SJSA1 (cell line): Measurements from ENCODE around the gene CRYBA4. TPM values are rescaled to one million over a fixed set of nuclear protein-coding genes. Genes with fewer than 3 reads are reported as not detected.

Source experiments
- DNase-seq, 2 experiments: peaks; one replicate each; pipeline ENCODE4 v3.0.0-alpha.2; 2015 to 2020; ENCODE audit warnings: low spot score in 2 of 2, low read depth in 1 of 2
- H3K27ac ChIP-seq: fragments of 250-450 bp; sonication (Bioruptor Pico); 2 replicates; pipeline ENCODE4 v1.5.1; 2020; ENCODE audit warnings: mild to moderate bottlenecking, moderate library complexity
- H3K27me3 ChIP-seq: fragments of 250-450 bp; sonication (Bioruptor Pico); replicated peaks from 2 replicates; pipeline ENCODE4 v1.5.1; 2020; ENCODE audit warnings: mild to moderate bottlenecking, moderate library complexity
- H3K36me3 ChIP-seq: fragments of 250-450 bp; sonication (Bioruptor Pico); 2 replicates; pipeline ENCODE4 v1.5.1; 2020; ENCODE audit warnings: mild to moderate bottlenecking
- H3K4me1 ChIP-seq: fragments of 250-450 bp; sonication (Bioruptor Pico); replicated peaks from 2 replicates; pipeline ENCODE4 v1.6.1; 2021; ENCODE audit warnings: mild to moderate bottlenecking
- H3K4me3 ChIP-seq: fragments of 250-450 bp; sonication (Bioruptor Pico); 2 replicates; pipeline ENCODE4 v1.5.1; 2020; ENCODE audit warnings: mild to moderate bottlenecking
- H3K9me3 ChIP-seq: fragments of 250-450 bp; sonication (Bioruptor Pico); replicated peaks from 2 replicates; pipeline ENCODE4 v1.5.1; 2020; ENCODE audit warnings: mild to moderate bottlenecking
- total RNA-seq: library from RNA; depleted of rRNA; stranded (reverse); fragments of >200 nt; shearing (Covaris generic); gene quantifications from 2 replicates; pipeline ENCODE4 v1.2.3, GENCODE V29; 2014

The CRYBA4 gene
- total RNA-seq, 1 experiment from 2014 or later, result not detected

GRCh38 chr22:26587991-26588613 is 33.7 kb upstream of the CRYBA4 start:
- H3K4me3 ChIP-seq, result no peak overlapping the region
- peaks cover 22% of the 10 kb centered on the region for H3K4me1 ChIP-seq
- H3K27ac ChIP-seq, result no peak overlapping the region
- peaks cover 13% of the 10 kb centered on the region for H3K36me3 ChIP-seq
- no peaks in the 10 kb centered on the region for H3K27me3 ChIP-seq
- H3K9me3 ChIP-seq, result no peaks in the 10 kb centered on the region
- DNase-seq, result no peak

- peak overlapping the region; percentile 94 for H3K4me3 ChIP-seq
- H3K27me3 ChIP-seq, result no peaks in the 10 kb centered on the region
- H3K27ac ChIP-seq, result no peak overlapping the region; the same call in 1 of the 2 replicates
- DNase-seq, result no peak
- H3K9me3 ChIP-seq, result no peaks in the 10 kb centered on the region
- H3K4me1 ChIP-seq, result peaks cover 22% of the 10 kb centered on the region
- peaks cover 10% of the 10 kb centered on the region for H3K36me3 ChIP-seq
Observed at GRCh38 chr22:26588729-26589366, 32.9 kb upstream of the CRYBA4 start.

GRCh38 chr22:26589367-26589844 is 32.4 kb upstream of the CRYBA4 start:
- H3K4me3 ChIP-seq, result peak overlapping the region; percentile 94
- H3K36me3 ChIP-seq, result peaks cover 6% of the 10 kb centered on the region
- H3K9me3 ChIP-seq, result no peaks in the 10 kb centered on the region
- H3K27me3 ChIP-seq, result no peaks in the 10 kb centered on the region
- peaks cover 22% of the 10 kb centered on the region for H3K4me1 ChIP-seq
- DNase-seq, result peak; percentile 36 to 53
- H3K27ac ChIP-seq, result peak overlapping the region; percentile 54

GRCh38 chr22:26589845-26590736 is 31.7 kb upstream of the CRYBA4 start, which contains the start of gene TPST2:
Gene TPST2, minus strand, starts transcription at chr22:26590132. Its CDS starts 48,502 bp downstream, at chr22:26541630.
- Histone ChIP-seq H3K36me3 (peaks cover 6% of the 10 kb centered on the region), H3K27ac (peak within 1 kb of the TSS; percentile 54), H3K27me3 (no peaks in the 10 kb centered on the region), H3K9me3 (no peaks in the 10 kb centered on the region), H3K4me3 (peak within 1 kb of the TSS; percentile 94), H3K4me1 (peaks cover 17% of the 10 kb centered on the region)
- peak; percentile 63 to 70 for DNase-seq

- H3K27me3 ChIP-seq, result no peaks in the 10 kb centered on the region
- peaks cover 10% of the 10 kb centered on the region for H3K4me1 ChIP-seq
- no peak overlapping the region for H3K27ac ChIP-seq
- no peaks in the 10 kb centered on the region for H3K9me3 ChIP-seq
- H3K36me3 ChIP-seq, result peaks cover 6% of the 10 kb centered on the region
- no peak for DNase-seq
- H3K4me3 ChIP-seq, result no peak overlapping the region
Observed at GRCh38 chr22:26592421-26592891, 29.3 kb upstream of the CRYBA4 start.

- H3K4me1 ChIP-seq, result peaks cover 10% of the 10 kb centered on the region
- peaks cover 6% of the 10 kb centered on the region for H3K36me3 ChIP-seq
- H3K27me3 ChIP-seq, result no peaks in the 10 kb centered on the region
- no peak overlapping the region for H3K4me3 ChIP-seq
- H3K9me3 ChIP-seq, result no peaks in the 10 kb centered on the region
- DNase-seq, result no peak
- no peak overlapping the region for H3K27ac ChIP-seq
Observed at GRCh38 chr22:26593763-26594162, 28.0 kb upstream of the CRYBA4 start.

- Histone ChIP-seq H3K4me1 (no peaks in the 10 kb centered on the region), H3K27me3 (no peaks in the 10 kb centered on the region), H3K4me3 (no peak overlapping the region), H3K36me3 (no peaks in the 10 kb centered on the region), H3K9me3 (no peaks in the 10 kb centered on the region), H3K27ac (no peak overlapping the region)
- DNase-seq, result no peak
Observed at GRCh38 chr22:26597026-26597425, 24.7 kb upstream of the CRYBA4 start.

GRCh38 chr22:26597480-26597879 is 24.3 kb upstream of the CRYBA4 start:
- no peak for DNase-seq
- H3K27me3 ChIP-seq, result no peaks in the 10 kb centered on the region
- H3K27ac ChIP-seq, result no peak overlapping the region
- no peaks in the 10 kb centered on the region for H3K9me3 ChIP-seq
- H3K4me1 ChIP-seq, result no peaks in the 10 kb centered on the region
- no peaks in the 10 kb centered on the region for H3K36me3 ChIP-seq
- no peak overlapping the region for H3K4me3 ChIP-seq

GRCh38 chr22:26599505-26599904 is 22.3 kb upstream of the CRYBA4 start:
- Histone ChIP-seq H3K27ac (no peak overlapping the region), H3K9me3 (no peaks in the 10 kb centered on the region), H3K27me3 (no peaks in the 10 kb centered on the region), H3K4me1 (peaks cover 8% of the 10 kb centered on the region), H3K4me3 (no peak overlapping the region), H3K36me3 (no peaks in the 10 kb centered on the region)
- no peak for DNase-seq

GRCh38 chr22:26601726-26602125 is 20.0 kb upstream of the CRYBA4 start:
- Histone ChIP-seq H3K4me1 (peaks cover 13% of the 10 kb centered on the region), H3K27me3 (no peaks in the 10 kb centered on the region), H3K27ac (no peak overlapping the region), H3K4me3 (no peak overlapping the region), H3K9me3 (no peaks in the 10 kb centered on the region), H3K36me3 (no peaks in the 10 kb centered on the region)
- no peak for DNase-seq

GRCh38 chr22:26602127-26602526 is 19.6 kb upstream of the CRYBA4 start:
- Histone ChIP-seq H3K27me3 (no peaks in the 10 kb centered on the region), H3K27ac (no peak overlapping the region), H3K4me3 (no peak overlapping the region), H3K9me3 (no peaks in the 10 kb centered on the region), H3K36me3 (no peaks in the 10 kb centered on the region), H3K4me1 (peaks cover 13% of the 10 kb centered on the region)
- DNase-seq, result no peak

- no peak for DNase-seq
- Histone ChIP-seq H3K9me3 (no peaks in the 10 kb centered on the region), H3K27me3 (no peaks in the 10 kb centered on the region), H3K27ac (no peak overlapping the region), H3K36me3 (no peaks in the 10 kb centered on the region), H3K4me1 (peaks cover 13% of the 10 kb centered on the region), H3K4me3 (no peak overlapping the region)
Observed at GRCh38 chr22:26604368-26604767, 17.4 kb upstream of the CRYBA4 start.

GRCh38 chr22:26606611-26607010 is 15.2 kb upstream of the CRYBA4 start:
- Histone ChIP-seq H3K27ac (no peak overlapping the region), H3K27me3 (no peaks in the 10 kb centered on the region), H3K4me1 (peaks cover 29% of the 10 kb centered on the region), H3K4me3 (no peak overlapping the region), H3K9me3 (no peaks in the 10 kb centered on the region), H3K36me3 (no peaks in the 10 kb centered on the region)
- no peak for DNase-seq
